K562 (cell line): Measurements from ENCODE around the gene HMCES. TPM values are rescaled to one million over a fixed set of nuclear protein-coding genes. Genes with fewer than 3 reads are reported as not detected.

Source experiments
- AFF4 ChIP-seq: sonication (generic); formaldehyde crosslinking; IDR thresholded peaks from 2 replicates; pipeline ENCODE4 v1.8.0; 2023; ENCODE audit warnings: mild to moderate bottlenecking, missing genetic modification reagents
- CTBP1 ChIP-seq: fragments of 450-650 bp; IDR thresholded peaks from 2 replicates; pipeline ENCODE4 v1.6.1; 2016; ENCODE audit warnings: borderline replicate concordance
- ETS1 ChIP-seq: conservative IDR thresholded peaks from 2 replicates; pipeline ENCODE4 v1.6.1; 2011; ENCODE audit warnings: low read depth, mild to moderate bottlenecking, low read length; ENCODE audit not compliant: control insufficient read depth
- ILF3 ChIP-seq: fragments of 450-650 bp; IDR thresholded peaks from 2 replicates; pipeline ENCODE4 v1.6.1; 2018; ENCODE audit warnings: antibody characterized with exemption, mild to moderate bottlenecking, moderate library complexity, borderline replicate concordance
- MAFG ChIP-seq: fragments of 450-650 bp; conservative IDR thresholded peaks from 2 replicates; pipeline ENCODE4 v1.6.1; 2016; ENCODE audit warnings: missing genetic modification characterization, missing compliant biosample characterization
- POLR2B ChIP-seq: fragments of 450-650 bp; IDR thresholded peaks from 2 replicates; pipeline ENCODE4 v1.6.1; 2018; ENCODE audit warnings: low read depth; ENCODE audit not compliant: partially characterized antibody
- RBBP5 ChIP-seq: fragments of 200-600 bp; sonication (generic); IDR thresholded peaks from 2 replicates; pipeline ENCODE4 v1.6.1; 2012; ENCODE audit warnings: borderline replicate concordance, mild to moderate bottlenecking, low read length, control low read depth, inconsistent platforms; ENCODE audit not compliant: insufficient read depth, poor library complexity, severe bottlenecking
- SMARCC2 ChIP-seq: fragments of 450-650 bp; IDR thresholded peaks from 2 replicates; pipeline ENCODE4 v1.6.1; 2017; ENCODE audit warnings: antibody characterized with exemption, moderate library complexity, mild to moderate bottlenecking, low read depth
- STAT6 ChIP-seq: sonication (generic); formaldehyde crosslinking; IDR thresholded peaks from 2 replicates; pipeline ENCODE4 v1.8.1; 2023; ENCODE audit warnings: mild to moderate bottlenecking, missing genetic modification reagents
- TSC22D4 ChIP-seq: fragments of 450-650 bp; IDR thresholded peaks from 2 replicates; pipeline ENCODE4 v1.6.1; 2016; ENCODE audit warnings: missing genetic modification characterization, missing biosample characterization, control low read depth
- ZBTB8A ChIP-seq: fragments of 450-650 bp; IDR thresholded peaks from 2 replicates; pipeline ENCODE4 v1.6.1; 2018; ENCODE audit warnings: mild to moderate bottlenecking, moderate library complexity; ENCODE audit not compliant: partially characterized antibody
- ZC3H11A ChIP-seq: IDR thresholded peaks from 2 replicates; pipeline ENCODE4 v1.6.1; 2012; ENCODE audit warnings: low read depth, low read length, improper control_type of control experiment
- ZNF398 ChIP-seq: fragments of 250-450 bp; sonication (Bioruptor Pico); IDR thresholded peaks from 2 replicates; pipeline ENCODE4 v1.8.0; 2021; ENCODE audit warnings: moderate library complexity, mild to moderate bottlenecking, inconsistent platforms
- polyA plus RNA-seq, 8 experiments: library from polyadenylated mRNA; depleted of rRNA in 4 of 8; stranded (reverse) in 5 of 8; unstranded in 3 of 8; fragments of >200 nt; fragmentation: Nextera tagmentation in 2 of 8; fragmentation: Illumina TruSeq in 1 of 8; extraction: Ambion mirVana in 2 of 8; extraction: Trizol in 1 of 8; gene quantifications; 2 replicates each; pipeline versions ENCODE4 v1.2.1 to v1.2.3, GENCODE V29; 2011 to 2014; ENCODE audit warnings: inconsistent platforms in 1 of 8, missing spikeins in 1 of 8
- total RNA-seq, 7 experiments: library from RNA; depleted of rRNA in 6 of 7; stranded (reverse); fragments of >200 nt in 6 of 7; fragmentation: Illumina TruSeq in 2 of 7; extraction: Trizol in 2 of 7; gene quantifications; 2 replicates each; pipeline versions ENCODE4 v1.2.1 to v1.2.3, GENCODE V29; 2011 to 2021; ENCODE audit warnings: low replicate concordance in 1 of 7
- TF ChIP-seq, protein P1 (sequence below): fragments of 250-450 bp; sonication (Bioruptor Pico); IDR thresholded peaks from 2 replicates; pipeline ENCODE4 v1.8.0; 2022; ENCODE audit warnings: inconsistent platforms

Gene HMCES
- total and polyA plus RNA-seq, 9 of the 15 experiments (the other 6 are each of a cell fraction or from before 2014, with no cell fraction given) = 18.8 to 45.3 (median 24.8) TPM

- TF ChIP-seq STAT6 (no peak), SMARCC2 (no peak), ILF3 (no peak), ZNF398 (CRISPR knock-in tag) (no peak), ZC3H11A (no peak), ETS1 (no peak; the same call in 1 of the 2 replicates), TSC22D4 (tag) (no peak), AFF4 (no peak; the same call in 1 of the 2 replicates), ZBTB8A (no peak), CTBP1 (peak; percentile 67; the same call in 1 of the 2 replicates), POLR2B (no peak), RBBP5 (no peak), MAFG (tag) (no peak)
- TF ChIP-seq, protein P1, sequence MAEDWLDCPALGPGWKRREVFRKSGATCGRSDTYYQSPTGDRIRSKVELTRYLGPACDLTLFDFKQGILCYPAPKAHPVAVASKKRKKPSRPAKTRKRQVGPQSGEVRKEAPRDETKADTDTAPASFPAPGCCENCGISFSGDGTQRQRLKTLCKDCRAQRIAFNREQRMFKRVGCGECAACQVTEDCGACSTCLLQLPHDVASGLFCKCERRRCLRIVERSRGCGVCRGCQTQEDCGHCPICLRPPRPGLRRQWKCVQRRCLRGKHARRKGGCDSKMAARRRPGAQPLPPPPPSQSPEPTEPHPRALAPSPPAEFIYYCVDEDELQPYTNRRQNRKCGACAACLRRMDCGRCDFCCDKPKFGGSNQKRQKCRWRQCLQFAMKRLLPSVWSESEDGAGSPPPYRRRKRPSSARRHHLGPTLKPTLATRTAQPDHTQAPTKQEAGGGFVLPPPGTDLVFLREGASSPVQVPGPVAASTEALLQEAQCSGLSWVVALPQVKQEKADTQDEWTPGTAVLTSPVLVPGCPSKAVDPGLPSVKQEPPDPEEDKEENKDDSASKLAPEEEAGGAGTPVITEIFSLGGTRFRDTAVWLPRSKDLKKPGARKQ (CRISPR knock-in tag) = no peak
Observed at GRCh38 chr3:129316248-129317013, 37.8 kb downstream of the HMCES start (continued).
